ENCODE data around the gene ICAM4.
"Not testable (repeated sequence)": the region's sequence is repeated elsewhere in the genome, so short reads cannot be mapped to it uniquely, and the experiment has no call there.

Gene ICAM4

GRCh38 chr19:10269333-10270179, 17.2 kb upstream of the ICAM4 start:
- DNase-seq = peak; percentile 95 to 96

- peak; percentile 86 to 90 for DNase-seq
Measured at GRCh38 chr19:10270180-10270615, 16.6 kb upstream of the ICAM4 start.

- DNase-seq = peak; percentile 86 to 89
Measured at GRCh38 chr19:10270616-10271394, 15.9 kb upstream of the ICAM4 start, which contains the start of gene ICAM1. Gene ICAM1 (plus strand): TSS chr19:10271120. CDS start chr19:10271160, 40 bp downstream.

- DNase-seq = peak in 1 of 2 experiments; percentile 58
Measured at GRCh38 chr19:10271543-10272086, 15.1 kb upstream of the ICAM4 start.

GRCh38 chr19:10274589-10274988, 12.2 kb upstream of the ICAM4 start:
- DNase-seq = no peak

- no peak for DNase-seq
Measured at GRCh38 chr19:10277795-10278589, 8.8 kb upstream of the ICAM4 start.

GRCh38 chr19:10278935-10279334, 7.8 kb upstream of the ICAM4 start:
- no peak for DNase-seq

GRCh38 chr19:10279737-10280442, 6.9 kb upstream of the ICAM4 start:
- no peak for DNase-seq

- not testable (repeated sequence) for DNase-seq
Measured at GRCh38 chr19:10282043-10282442, 4.7 kb upstream of the ICAM4 start.

- DNase-seq = no peak
Measured at GRCh38 chr19:10283301-10284064, 3.3 kb upstream of the ICAM4 start.

- DNase-seq = no peak
Measured at GRCh38 chr19:10284065-10284959, 2.4 kb upstream of the ICAM4 start.

- no peak for DNase-seq
Measured at GRCh38 chr19:10284960-10285278, 1.8 kb upstream of the ICAM4 start.

- DNase-seq = no peak
Measured at GRCh38 chr19:10285393-10285792, 1.4 kb upstream of the ICAM4 start.

- peak; percentile 73 for DNase-seq
Measured at GRCh38 chr19:10288662-10289166, 2.0 kb downstream of the ICAM4 start.

- DNase-seq = peak; percentile 80 to 84
Measured at GRCh38 chr19:10289167-10289835, 2.5 kb downstream of the ICAM4 start.

GRCh38 chr19:10289836-10290356, 3.1 kb downstream of the ICAM4 start, which contains the start of gene ICAM5:
Gene ICAM5 (plus strand): TSS chr19:10289952. CDS start chr19:10290044, 92 bp downstream.
- peak; percentile 58 to 63 for DNase-seq

GRCh38 chr19:10290357-10290875, 3.7 kb downstream of the ICAM4 start:
- DNase-seq = peak; percentile 53 to 60

GRCh38 chr19:10290876-10291553, 4.3 kb downstream of the ICAM4 start:
- DNase-seq = peak; percentile 69 to 77
